OCI-LY1 (cell line): ENCODE results near the gene SUFU.

Experiments
- H2AFZ ChIP-seq: fragments of 200-600 bp; sonication (generic), shearing (Covaris generic); 2 replicates; pipeline ENCODE4 v1.6.0; 2014; ENCODE audit warnings: antibody characterized with exemption, mild to moderate bottlenecking, low read length
- H3F3A ChIP-seq: fragments of 200-600 bp; sonication (generic), shearing (Covaris generic); 2 replicates; pipeline ENCODE4 v1.6.0; 2014; ENCODE audit warnings: mild to moderate bottlenecking, antibody characterized with exemption, low read length, moderate library complexity; ENCODE audit not compliant: insufficient read depth
- H3K27ac ChIP-seq: fragments of 200-600 bp; sonication (generic); 2 replicates; pipeline ENCODE4 v1.5.1; 2014; ENCODE audit warnings: low read length, mixed run types, mild to moderate bottlenecking, low read depth; ENCODE audit not compliant: poor library complexity, severe bottlenecking
- H3K27me3 ChIP-seq: fragments of 200-600 bp; sonication (generic); 2 replicates; pipeline ENCODE4 v1.6.0; 2014; ENCODE audit warnings: antibody characterized with exemption, mild to moderate bottlenecking, low read length, moderate library complexity; ENCODE audit not compliant: insufficient read depth
- H3K36me3 ChIP-seq: fragments of 200-600 bp; sonication (generic); 2 replicates; pipeline ENCODE4 v1.6.1; 2014; ENCODE audit warnings: mild to moderate bottlenecking, antibody characterized with exemption, low read length, moderate library complexity, mixed read lengths; ENCODE audit not compliant: insufficient read depth
- H3K4me1 ChIP-seq: fragments of 200-600 bp; sonication (generic); 2 replicates; pipeline ENCODE4 v1.5.1; 2014; ENCODE audit warnings: mild to moderate bottlenecking, low read length, moderate library complexity; ENCODE audit not compliant: insufficient read depth, severe bottlenecking
- H3K4me2 ChIP-seq: fragments of 200-600 bp; sonication (generic), shearing (Covaris generic); 2 replicates; pipeline ENCODE4 v1.6.1; 2014; ENCODE audit warnings: low read length
- H3K4me3 ChIP-seq: fragments of 200-600 bp; sonication (generic); 2 replicates; pipeline ENCODE4 v1.5.1; 2014; ENCODE audit warnings: low read length, low read depth, mild to moderate bottlenecking, mixed read lengths; ENCODE audit not compliant: poor library complexity, severe bottlenecking
- H3K79me2 ChIP-seq: fragments of 200-600 bp; shearing (Covaris generic); 2 replicates; pipeline ENCODE4 v1.6.1; 2016; ENCODE audit warnings: mixed run types, low read length, mixed read lengths; ENCODE audit not compliant: insufficient read depth
- H3K9ac ChIP-seq: fragments of 200-600 bp; sonication (generic), shearing (Covaris generic); 2 replicates; pipeline ENCODE4 v1.6.1; 2014; ENCODE audit warnings: mild to moderate bottlenecking, low read length, mixed read lengths
- H3K9me2 ChIP-seq: fragments of 200-600 bp; sonication (generic), shearing (Covaris generic); 2 replicates; pipeline ENCODE4 v1.6.1; 2014; ENCODE audit warnings: low read depth, mild to moderate bottlenecking, low read length, mixed read lengths
- H3K9me3 ChIP-seq: fragments of 200-600 bp; shearing (Covaris generic); 2 replicates; pipeline ENCODE4 v1.6.1; 2014; ENCODE audit warnings: low read length, mixed read lengths
- H4K20me1 ChIP-seq: fragments of 200-600 bp; sonication (generic), shearing (Covaris generic); 2 replicates; pipeline ENCODE4 v1.6.0; 2016; ENCODE audit warnings: mild to moderate bottlenecking, low read length; ENCODE audit not compliant: insufficient read depth
- CTCF ChIP-seq: fragments of 200-600 bp; sonication (generic), shearing (Covaris generic); IDR thresholded peaks from 2 replicates; pipeline ENCODE4 v1.5.1; 2017; ENCODE audit warnings: mild to moderate bottlenecking, antibody characterized with exemption, low read length, moderate library complexity, mixed read lengths
- EZH2 ChIP-seq: fragments of 200-600 bp; sonication (generic), shearing (Covaris generic); IDR thresholded peaks from 2 replicates; pipeline ENCODE4 v1.8.0; 2017; ENCODE audit warnings: borderline replicate concordance, mixed run types, mild to moderate bottlenecking, antibody characterized with exemption, low read length, moderate library complexity, mixed read lengths

The SUFU gene

GRCh38 chr10:102605712-102606111, 101.9 kb downstream of the SUFU start:
- no peaks in the 10 kb centered on the region for H4K20me1 ChIP-seq
- H3K4me2 ChIP-seq = no peak overlapping the region
- H3K27ac ChIP-seq = no peak overlapping the region
- H3K9me2 ChIP-seq = no peaks in the 10 kb centered on the region
- H3K4me1 ChIP-seq = no peaks in the 10 kb centered on the region
- H3K4me3 ChIP-seq = no peak overlapping the region
- H3F3A ChIP-seq = no peaks in the 10 kb centered on the region
- no peak overlapping the region for H2AFZ ChIP-seq
- H3K9me3 ChIP-seq = no peaks in the 10 kb centered on the region
- no peaks in the 10 kb centered on the region for H3K27me3 ChIP-seq
- no peak for TF ChIP-seq CTCF
- no peak for TF ChIP-seq EZH2
- H3K9ac ChIP-seq = no peak overlapping the region
- H3K79me2 ChIP-seq = no peaks in the 10 kb centered on the region
- H3K36me3 ChIP-seq = no peaks in the 10 kb centered on the region

- Histone ChIP-seq H3K36me3 (no peaks in the 10 kb centered on the region), H3K9me2 (no peaks in the 10 kb centered on the region), H3K4me3 (no peak overlapping the region), H3K4me2 (no peak overlapping the region), H3K27me3 (no peaks in the 10 kb centered on the region), H3F3A (no peaks in the 10 kb centered on the region), H3K4me1 (no peaks in the 10 kb centered on the region), H3K9ac (no peak overlapping the region), H2AFZ (no peak overlapping the region), H3K79me2 (no peaks in the 10 kb centered on the region), H3K27ac (no peak overlapping the region), H3K9me3 (no peaks in the 10 kb centered on the region), H4K20me1 (no peaks in the 10 kb centered on the region)
- no peak for TF ChIP-seq CTCF
- no peak for TF ChIP-seq EZH2
Observed at GRCh38 chr10:102608487-102608886, 104.7 kb downstream of the SUFU start.

DNA sequence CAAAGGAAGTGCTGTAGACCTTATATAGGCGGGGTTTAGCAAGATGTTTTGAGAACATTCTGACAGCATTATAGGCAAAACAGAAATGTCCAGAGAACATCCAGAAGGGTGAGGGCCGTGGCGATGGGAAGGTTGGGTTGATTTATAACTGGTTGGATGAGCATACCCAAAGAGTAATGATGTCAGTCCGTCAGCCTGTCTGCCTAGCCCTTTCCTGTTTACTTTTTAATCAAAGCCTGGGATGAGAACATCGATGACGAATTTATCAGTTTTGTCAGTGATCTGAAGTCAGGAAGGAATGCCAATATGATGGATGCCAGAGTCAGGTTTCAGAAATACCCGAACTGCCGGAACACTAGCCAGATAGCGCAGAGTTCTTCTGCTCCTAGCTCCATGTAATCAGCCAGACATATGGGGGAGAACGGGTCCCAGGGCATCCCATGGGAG, 106.7 kb downstream of the SUFU start:
- Histone ChIP-seq H3K27ac (no peak overlapping the region), H3K9ac (no peak overlapping the region), H3K4me3 (no peak overlapping the region), H3K4me2 (no peak overlapping the region), H3F3A (no peaks in the 10 kb centered on the region), H2AFZ (no peak overlapping the region), H3K9me3 (no peaks in the 10 kb centered on the region), H3K79me2 (no peaks in the 10 kb centered on the region), H3K9me2 (no peaks in the 10 kb centered on the region), H4K20me1 (no peaks in the 10 kb centered on the region), H3K36me3 (no peaks in the 10 kb centered on the region), H3K27me3 (no peaks in the 10 kb centered on the region), H3K4me1 (no peaks in the 10 kb centered on the region)
- no peak for TF ChIP-seq EZH2
- no peak for TF ChIP-seq CTCF
